Heart right ventricle (tissue), 16 donors: ENCODE data around the gene C1orf185. TPM values are rescaled to one million over a fixed set of nuclear protein-coding genes. Genes with fewer than 3 reads are reported as not detected.

ENCODE experiments used
- ATAC-seq, 8 donors: fragments of 200-7000 bp; cut with Tn5 transposase; one replicate each; pipeline ENCODE4 v1.9.1; 2020; ENCODE audit warnings: mild to moderate bottlenecking in 8 of 8, moderate library complexity in 8 of 8, moderate number of reproducible peaks in 1 of 8
- DNase-seq, 2 donors: peaks; one replicate each; pipeline ENCODE4 v3.0.0-alpha.2; 2020
- H3K27ac ChIP-seq, 10 donors: fragments of 200-600 bp; sonication (generic) in 2 of 10; one replicate each; pipeline versions ENCODE4 v1.5.0 to v1.8.0; 2020 to 2022; ENCODE audit warnings: mild to moderate bottlenecking in 3 of 10
- H3K27me3 ChIP-seq, 7 donors: fragments of 200-600 bp; one replicate each; pipeline ENCODE4 v1.8.0; 2021 to 2022; ENCODE audit warnings: mild to moderate bottlenecking in 2 of 7
- H3K36me3 ChIP-seq, 9 donors: fragments of 200-600 bp; sonication (generic) in 1 of 9; one replicate each; pipeline versions ENCODE4 v1.5.0 to v1.8.0; 2020 to 2022; ENCODE audit warnings: mild to moderate bottlenecking in 2 of 9
- H3K4me1 ChIP-seq, 9 donors: fragments of 200-600 bp; sonication (generic) in 1 of 9; one replicate each; pipeline versions ENCODE4 v1.5.0 to v1.8.0; 2020 to 2022; ENCODE audit warnings: mild to moderate bottlenecking in 4 of 9
- H3K4me3 ChIP-seq, 10 donors: fragments of 200-600 bp; sonication (generic) in 2 of 10; one replicate each; pipeline versions ENCODE4 v1.5.0 to v1.8.0; 2020 to 2022; ENCODE audit warnings: mild to moderate bottlenecking in 7 of 10, moderate library complexity in 2 of 10
- H3K9me3 ChIP-seq, 11 donors: fragments of 200-600 bp in 10 of 11; sonication (generic) in 2 of 11; one replicate each; pipeline versions ENCODE4 v1.5.0 to v1.8.0; 2013 to 2022; ENCODE audit warnings: mild to moderate bottlenecking in 2 of 11, control low read depth in 1 of 11, moderate library complexity in 1 of 11
- CTCF ChIP-seq, 9 donors: fragments of 200-600 bp; sonication (generic) in 2 of 9; IDR thresholded peaks; one replicate each; pipeline versions ENCODE4 v1.5.0 to v1.8.0; 2021 to 2022; ENCODE audit warnings: antibody characterized with exemption in 9 of 9, mild to moderate bottlenecking in 5 of 9, moderate library complexity in 1 of 9
- WGBS, 2 donors: extraction: QIAGEN DNeasy Blood & Tissue Kit; methylation state at CpG; one replicate each; pipeline ENCODE4 v1.1.7; 2013; ENCODE audit warnings: inconsistent platforms in 1 of 2; 5-methylcytosine and 5-hydroxymethylcytosine counted together
- intact Hi-C, 10 donors: fragments of 100-400 bp; cut with DNase I; formaldehyde crosslinking; loops; one replicate each; pipeline versions ENCODE4 v1.11.1 to v1.14.2; 2022
- polyA plus RNA-seq, 2 donors: library from polyadenylated mRNA; stranded (reverse); fragments of 200-250 nt; gene quantifications; one replicate each; pipeline ENCODE4 v1.2.3, GENCODE V29; 2013
- total RNA-seq, 10 donors: library from RNA; stranded (reverse); fragmentation: NEBNext Ultra II Directional in 3 of 10; extraction: Animal tissue kit (Norgen Biotek cat#: 25700) in 3 of 10; gene quantifications; one replicate each; pipeline versions ENCODE4 v1.2.1 to v1.2.4, GENCODE V29; 2021 to 2023
- donor health status: Arrhythmogenic right ventricular cardiomyopathy.
- donor health status: ischemic (EF 13 %, LVEDD 7.1; RV severe dilation, severe dysfunction).
- donor health status: healthy with polysubstance abuse.
- donor health status: DM: no; HTN: yes; CAD: no.
- donor health status: DM: no; HTN: no; CAD: no.
- donor health status: ischemic (EF 25% LVEDD 6.9; RV normal size, moderate dysfunction).
- donor health status: ischemic (EF 25% LVEDD 5.7; RV mildly dilated, moderate dysfunction).
- donor health status: healthy.
- donor health status: DM: yes; HTN: yes; CAD: no.
- donor health status: Ischemic cardiomyopathy.
- donor health status: ischemic (EF 35%, LVEDD 5.7; RV mildly dilated, moderate dysfunction).
- donor health status: nonischemic (EF 11% LVEDD 7.7; RV severe dilation, severe dysfunction).
- donor health status: DM: yes; HTN: yes; CAD: no.
- donor health status: PGD.
- donor health status: ischemic (EF 29% LVEDD 5.4; RV normal size, mild dysfunction).
- donor health status: nonischemic (EF 23%, LVEDD 6.1; RV moderate dilation, normal function).

The C1orf185 gene
- total and polyA plus RNA-seq, 12 donors, result not detected

- DNase-seq (no peak), ATAC-seq (no peak)
- no peaks in the 10 kb centered on the region for H3K36me3 ChIP-seq
- H3K9me3 ChIP-seq, result peaks cover 0 to 19% (median 0%) of the 10 kb centered on the region in 11 donors
- H3K27me3 ChIP-seq, result peaks cover 0 to 8% (median 0%) of the 10 kb centered on the region in 7 donors
- intact Hi-C loops, result no loop called here
- no peak for TF ChIP-seq CTCF (IDR thresholded peaks at IDR 0.05)
- H3K4me3 ChIP-seq, result no peak overlapping the region
- WGBS, 2 donors, result 50 to 54% methylated on average over 1 of the region's 1 CpG
- H3K27ac ChIP-seq, result no peak overlapping the region
- H3K4me1 ChIP-seq, result peaks cover 0 to 5% (median 0%) of the 10 kb centered on the region in 9 donors
Observed at GRCh38 chr1:51168266-51168845, 66.3 kb downstream of the C1orf185 start.

GRCh38 chr1:51168936-51169335, 66.9 kb downstream of the C1orf185 start:
- intact Hi-C loops, result no loop called here
- Histone ChIP-seq H3K4me1 (peaks cover 0 to 8% (median 0%) of the 10 kb centered on the region in 9 donors), H3K36me3 (no peaks in the 10 kb centered on the region), H3K27ac (no peak overlapping the region), H3K9me3 (peaks cover 0 to 13% (median 0%) of the 10 kb centered on the region in 11 donors), H3K27me3 (peaks cover 0 to 9% (median 0%) of the 10 kb centered on the region in 7 donors), H3K4me3 (no peak overlapping the region)
- WGBS, 2 donors, result 80 to 83% methylated on average over 4 of the region's 4 CpGs
- no peak for ATAC-seq
- no peak for TF ChIP-seq CTCF (IDR thresholded peaks at IDR 0.05)
- DNase-seq, result no peak

GRCh38 chr1:51170342-51170741, 68.3 kb downstream of the C1orf185 start:
- H3K27ac ChIP-seq, result no peak overlapping the region
- ATAC-seq (no peak), DNase-seq (no peak)
- peaks cover 0 to 12% (median 0%) of the 10 kb centered on the region in 9 donors for H3K4me1 ChIP-seq
- 87 to 95% methylated on average over 1 of the region's 1 CpG for WGBS, 2 donors
- H3K9me3 ChIP-seq, result peaks cover 0 to 7% (median 0%) of the 10 kb centered on the region in 11 donors
- no peak for TF ChIP-seq CTCF (IDR thresholded peaks at IDR 0.05)
- no peak overlapping the region for H3K4me3 ChIP-seq
- H3K36me3 ChIP-seq, result no peaks in the 10 kb centered on the region
- peaks cover 0 to 18% (median 0%) of the 10 kb centered on the region in 7 donors for H3K27me3 ChIP-seq
- intact Hi-C loops, result no loop called here

- 77 to 80% methylated on average over 3 of the region's 3 CpGs for WGBS, 2 donors
- no peak for ATAC-seq
Observed at GRCh38 chr1:51172811-51173210, 70.8 kb downstream of the C1orf185 start.

More at GRCh38 chr1:51172811-51173210, 70.8 kb downstream of the C1orf185 start:
- H3K27ac ChIP-seq, result peak overlapping the region in 1 of 10 donors; percentile 15
- H3K4me3 ChIP-seq, result no peak overlapping the region
- peaks cover 0 to 18% (median 0%) of the 10 kb centered on the region in 9 donors for H3K4me1 ChIP-seq
- intact Hi-C loops, result no loop called here
- DNase-seq, result no peak
- H3K36me3 ChIP-seq, result no peaks in the 10 kb centered on the region
- peaks cover 0 to 32% (median 0%) of the 10 kb centered on the region in 7 donors for H3K27me3 ChIP-seq
- H3K9me3 ChIP-seq, result peaks cover 0 to 7% (median 0%) of the 10 kb centered on the region in 11 donors
- TF ChIP-seq CTCF (IDR thresholded peaks at IDR 0.05), result no peak
